Spleen (tissue), 11 donors: ENCODE results near the gene IDS. TPM values are rescaled to one million over a fixed set of nuclear protein-coding genes. Genes with fewer than 3 reads are reported as not detected.

Experiments used
- DNase-seq: peaks from one replicate; pipeline ENCODE4 v3.0.0-alpha.2; 2020
- H3K27ac ChIP-seq, 8 donors: fragments of 200-600 bp; sonication (generic) in 7 of 8; 1 replicate in 4 of 8; 2 replicates in 4 of 8; pipeline versions ENCODE4 v1.5.0 to v1.8.0; 2016 to 2021; ENCODE audit warnings: inconsistent platforms in 4 of 8, mild to moderate bottlenecking in 4 of 8, moderate library complexity in 1 of 8
- H3K27me3 ChIP-seq, 7 donors: fragments of 200-600 bp; sonication (generic) in 6 of 7; replicated peaks in 1 of 7; 1 replicate in 4 of 7; 2 replicates in 3 of 7; pipeline versions ENCODE4 v1.5.0 to v1.8.0; 2016 to 2021; ENCODE audit warnings: inconsistent platforms in 3 of 7, mild to moderate bottlenecking in 1 of 7
- H3K36me3 ChIP-seq, 6 donors: fragments of 200-600 bp; sonication (generic) in 5 of 6; 1 replicate in 4 of 6; 2 replicates in 2 of 6; pipeline versions ENCODE4 v1.5.0 to v1.8.0; 2016 to 2021; ENCODE audit warnings: inconsistent platforms in 2 of 6
- H3K4me1 ChIP-seq, 6 donors: fragments of 200-600 bp; sonication (generic) in 5 of 6; 1 replicate in 3 of 6; 2 replicates in 3 of 6; pipeline versions ENCODE4 v1.5.0 to v1.8.0; 2016 to 2021; ENCODE audit warnings: inconsistent platforms in 3 of 6
- H3K4me3 ChIP-seq, 8 donors: fragments of 200-600 bp; sonication (generic) in 7 of 8; 1 replicate in 4 of 8; 2 replicates in 4 of 8; pipeline versions ENCODE4 v1.5.0 to v1.8.0; 2016 to 2021; ENCODE audit warnings: inconsistent platforms in 4 of 8, mild to moderate bottlenecking in 4 of 8, moderate library complexity in 2 of 8
- H3K9me3 ChIP-seq, 8 donors: fragments of 200-600 bp; sonication (generic) in 7 of 8; 1 replicate in 4 of 8; 2 replicates in 4 of 8; pipeline versions ENCODE4 v1.5.0 to v1.8.0; 2016 to 2021; ENCODE audit warnings: inconsistent platforms in 4 of 8
- CTCF ChIP-seq, 11 experiments: fragments of 200-600 bp in 7 of 11; fragments of 450-650 bp in 4 of 11; sonication (generic) in 4 of 11; IDR thresholded peaks in 8 of 11; conservative IDR thresholded peaks in 3 of 11; 1 replicate in 7 of 11; 2 replicates in 4 of 11; pipeline versions ENCODE4 v1.4.0 to v1.8.0; 2016 to 2021; ENCODE audit warnings: antibody characterized with exemption in 11 of 11, inconsistent platforms in 4 of 11, mild to moderate bottlenecking in 1 of 11
- POLR2A ChIP-seq, 3 donors: fragments of 450-650 bp; IDR thresholded peaks; one replicate each; pipeline ENCODE4 v1.5.1; 2017; ENCODE audit warnings: antibody characterized with exemption in 3 of 3, mild to moderate bottlenecking in 1 of 3
- POLR2AphosphoS5 ChIP-seq, 3 donors: sonication (generic); formaldehyde crosslinking; IDR thresholded peaks; one replicate each; pipeline ENCODE4 v1.5.1; 2017; ENCODE audit warnings: antibody characterized with exemption in 3 of 3
- whole genome bisulfite sequencing, 5 donors: extraction: QIAGEN DNeasy Blood & Tissue Kit in 3 of 5; methylation state at CpG; one replicate each; pipeline versions ENCODE4 v1.1.5 to v1.1.7; 2013 to 2018; 5-methylcytosine and 5-hydroxymethylcytosine counted together
- intact Hi-C: fragments of 100-400 bp; cut with DNase I; formaldehyde crosslinking; loops from one replicate; pipeline ENCODE4 v1.15.0; 2023; ENCODE audit warnings: low total_unique reads
- polyA plus RNA-seq, 3 donors: library from polyadenylated mRNA; stranded (reverse); fragments of 200-250 nt; gene quantifications; one replicate each; pipeline ENCODE4 v1.2.1, GENCODE V29; 2013
- total RNA-seq, 7 donors: library from RNA; depleted of rRNA in 3 of 7; stranded (reverse); fragments of >200 nt in 3 of 7; fragmentation: NEBNext Ultra II Directional in 4 of 7; extraction: Animal tissue kit (Norgen Biotek cat#: 25700) in 4 of 7; gene quantifications; one replicate each; pipeline versions ENCODE4 v1.1.0 to v1.2.1, GENCODE V29; 2016 to 2021
- donor health status: healthy with polysubstance abuse.
- donor health status: DM: no; HTN: no; CAD: no; lungs with moderate emphysema.
- donor health status: DM: no; HTN: no; CAD: no.
- donor health status: Bipolar disorder and iron deficiency.
- donor health status: healthy.
- donor health status: DM: no; HTN: no; CAD: no.
- donor health status: DM: yes; HTN: yes; CAD: no.

IDS gene
- total and polyA plus RNA-seq, 10 donors, result 22.4 to 114 (median 83.5) TPM

DNA sequence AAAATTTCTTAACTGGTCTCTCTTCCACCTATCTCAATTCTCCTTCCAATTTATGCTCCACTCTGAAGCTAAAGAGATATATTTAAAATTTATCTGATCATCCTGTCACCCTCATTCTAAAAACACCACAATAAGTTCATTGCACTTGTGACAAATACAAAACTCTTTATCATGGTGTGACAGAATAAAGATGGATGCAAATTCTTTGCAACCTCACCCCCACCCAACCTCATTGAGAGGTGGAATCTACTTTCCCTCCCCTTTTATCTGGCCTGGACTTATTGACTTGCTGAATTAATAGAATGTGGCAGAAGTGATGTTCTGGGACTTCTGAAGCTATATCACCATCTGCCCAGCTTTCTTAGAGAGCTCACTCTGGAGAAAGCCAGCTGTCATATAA lies 46.5 kb downstream of the IDS start:
- intact Hi-C loops, result no loop called here
- TF ChIP-seq POLR2A (IDR thresholded peaks at IDR 0.05) (no peak), POLR2AphosphoS5 (IDR thresholded peaks at IDR 0.05) (no peak), CTCF (IDR thresholded peaks at IDR 0.05 in 8 of 11, conservative IDR thresholded peaks at IDR 0.05 in 3 of 11) (no peak)
- Histone ChIP-seq H3K4me1 (no peaks in the 10 kb centered on the region), H3K4me3 (no peak overlapping the region), H3K36me3 (no peaks in the 10 kb centered on the region), H3K9me3 (no peaks in the 10 kb centered on the region), H3K27ac (no peak overlapping the region), H3K27me3 (no peaks in the 10 kb centered on the region)
- no peak for DNase-seq

GRCh38 chrX:149456476-149457245 lies 48.4 kb downstream of the IDS start:
- TF ChIP-seq POLR2A (IDR thresholded peaks at IDR 0.05) (no peak), CTCF (IDR thresholded peaks at IDR 0.05 in 8 of 11, conservative IDR thresholded peaks at IDR 0.05 in 3 of 11) (no peak), POLR2AphosphoS5 (IDR thresholded peaks at IDR 0.05) (no peak)
- WGBS, 5 donors, result 23 to 42% (median 37%) methylated on average over 9 of the region's 9 CpGs
- H3K9me3 ChIP-seq, result no peaks in the 10 kb centered on the region
- no peaks in the 10 kb centered on the region for H3K27me3 ChIP-seq
- no peak overlapping the region for H3K4me3 ChIP-seq
- H3K27ac ChIP-seq, result no peak overlapping the region
- no peak for DNase-seq
- intact Hi-C loops, result no loop called here
- H3K4me1 ChIP-seq, result no peaks in the 10 kb centered on the region
- H3K36me3 ChIP-seq, result no peaks in the 10 kb centered on the region

DNA sequence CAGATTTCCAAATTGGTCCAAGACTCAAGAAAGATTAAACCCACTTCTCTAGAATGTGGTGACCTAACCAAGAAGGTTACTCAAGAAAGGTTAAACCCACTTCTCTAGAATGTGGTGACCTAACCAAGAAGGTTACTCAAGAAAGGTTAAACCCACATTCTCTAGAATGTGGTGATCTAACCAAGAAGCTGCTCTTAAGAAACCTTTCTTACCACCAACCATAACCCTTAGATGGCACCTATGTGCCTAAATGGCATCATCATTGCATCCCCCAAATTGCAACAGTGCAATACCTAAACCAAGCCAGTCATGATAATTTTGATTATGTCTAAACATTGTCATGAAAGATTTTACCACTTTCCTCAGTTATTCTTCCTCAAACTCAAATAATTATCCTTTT lies 49.2 kb downstream of the IDS start:
- no peak overlapping the region for H3K27ac ChIP-seq
- H3K27me3 ChIP-seq, result no peaks in the 10 kb centered on the region
- no peaks in the 10 kb centered on the region for H3K9me3 ChIP-seq
- no peak overlapping the region for H3K4me3 ChIP-seq
- no peaks in the 10 kb centered on the region for H3K4me1 ChIP-seq
- intact Hi-C loops, result no loop called here
- DNase-seq, result no peak
- H3K36me3 ChIP-seq, result no peaks in the 10 kb centered on the region
- TF ChIP-seq CTCF (IDR thresholded peaks at IDR 0.05 in 8 of 11, conservative IDR thresholded peaks at IDR 0.05 in 3 of 11) (no peak), POLR2AphosphoS5 (IDR thresholded peaks at IDR 0.05) (no peak), POLR2A (IDR thresholded peaks at IDR 0.05) (no peak)

- H3K27me3 ChIP-seq, result no peaks in the 10 kb centered on the region
- no peaks in the 10 kb centered on the region for H3K4me1 ChIP-seq
- H3K36me3 ChIP-seq, result no peaks in the 10 kb centered on the region
- peaks cover 0 to 11% (median 0%) of the 10 kb centered on the region in 8 donors for H3K9me3 ChIP-seq
- no peak for DNase-seq
- WGBS, 5 donors, result 74 to 95% (median 86%) methylated on average over 6 of the region's 6 CpGs
- intact Hi-C loops, result no loop called here
- no peak for TF ChIP-seq CTCF (IDR thresholded peaks at IDR 0.05 in 8 of 11, conservative IDR thresholded peaks at IDR 0.05 in 3 of 11)
- H3K27ac ChIP-seq, result no peak overlapping the region
- no peak overlapping the region for H3K4me3 ChIP-seq
Observed at GRCh38 chrX:149453906-149454822, 50.9 kb downstream of the IDS start.
